GM19099 (cell line): ENCODE data around the gene SVIL.

Source experiments
- POLR2A ChIP-seq: IDR thresholded peaks from 3 replicates; pipeline ENCODE4 v1.6.1; 2011; ENCODE audit warnings: low read depth; ENCODE audit not compliant: insufficient read length; ENCODE audit errors: extremely low read depth

SVIL gene

DNA sequence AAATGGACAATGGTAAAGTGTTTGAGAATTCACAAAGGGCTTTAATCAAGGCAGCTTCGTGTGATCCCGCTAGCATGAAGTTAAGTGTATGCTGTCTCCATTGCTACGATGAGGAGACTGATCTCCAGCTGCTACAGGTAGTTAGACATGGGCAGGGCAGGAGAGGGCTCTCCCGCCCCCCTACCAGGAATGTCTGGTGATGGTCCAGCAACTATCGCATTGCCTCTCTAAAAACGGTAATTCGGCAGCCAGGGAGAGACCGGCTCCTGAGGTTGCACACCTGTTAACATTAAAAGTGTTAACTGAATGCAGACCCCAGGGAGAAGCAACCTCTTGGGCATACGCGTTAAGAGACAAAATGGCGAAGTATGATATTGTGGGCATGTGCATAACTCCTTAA lies 37.9 kb downstream of the SVIL start:
- no peak for TF ChIP-seq POLR2A

DNA sequence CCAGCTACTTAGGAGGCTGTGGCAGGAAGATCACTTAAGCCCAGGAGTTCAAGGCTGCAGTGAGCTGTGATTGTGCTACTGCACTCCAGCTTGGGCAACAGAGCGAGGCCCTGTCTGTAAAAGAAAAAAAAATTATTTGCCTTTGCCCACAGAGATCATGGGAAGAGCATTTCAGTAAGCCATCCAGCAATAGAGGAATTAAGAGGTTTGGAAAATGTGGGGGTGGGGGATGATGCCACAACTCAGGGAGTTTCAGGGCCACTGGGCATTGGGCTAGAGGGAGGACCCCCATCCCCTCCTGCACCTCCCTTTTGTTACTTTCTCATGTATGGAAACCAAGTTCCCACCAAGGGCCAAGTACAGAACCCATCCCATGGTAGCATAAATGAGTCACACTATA lies 38.4 kb downstream of the SVIL start:
- no peak for TF ChIP-seq POLR2A

GRCh38 chr10:29595636-29596225 lies 39.0 kb downstream of the SVIL start:
- no peak for TF ChIP-seq POLR2A

DNA sequence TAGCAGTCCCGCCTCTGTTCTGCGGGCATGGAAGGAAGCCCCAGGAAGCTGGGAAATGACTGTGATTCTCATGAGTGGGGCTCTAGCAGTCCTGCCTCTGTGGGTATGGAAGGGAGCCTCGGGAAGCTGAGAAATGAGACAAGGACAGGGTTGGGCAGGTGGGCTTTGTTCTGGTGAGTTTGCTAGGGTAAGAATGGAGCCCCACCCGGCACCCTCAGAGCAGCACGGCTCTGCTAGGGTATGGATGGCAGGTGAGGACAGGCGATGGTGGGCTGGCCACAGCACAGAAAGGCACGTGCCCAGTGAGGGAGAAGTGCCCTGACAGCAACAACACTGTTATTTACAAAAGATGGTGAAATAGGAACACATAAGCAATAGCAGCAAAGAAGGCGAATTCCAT lies 39.6 kb downstream of the SVIL start:
- no peak for TF ChIP-seq POLR2A

GRCh38 chr10:29591651-29591968 lies 43.2 kb downstream of the SVIL start:
- no peak for TF ChIP-seq POLR2A

DNA sequence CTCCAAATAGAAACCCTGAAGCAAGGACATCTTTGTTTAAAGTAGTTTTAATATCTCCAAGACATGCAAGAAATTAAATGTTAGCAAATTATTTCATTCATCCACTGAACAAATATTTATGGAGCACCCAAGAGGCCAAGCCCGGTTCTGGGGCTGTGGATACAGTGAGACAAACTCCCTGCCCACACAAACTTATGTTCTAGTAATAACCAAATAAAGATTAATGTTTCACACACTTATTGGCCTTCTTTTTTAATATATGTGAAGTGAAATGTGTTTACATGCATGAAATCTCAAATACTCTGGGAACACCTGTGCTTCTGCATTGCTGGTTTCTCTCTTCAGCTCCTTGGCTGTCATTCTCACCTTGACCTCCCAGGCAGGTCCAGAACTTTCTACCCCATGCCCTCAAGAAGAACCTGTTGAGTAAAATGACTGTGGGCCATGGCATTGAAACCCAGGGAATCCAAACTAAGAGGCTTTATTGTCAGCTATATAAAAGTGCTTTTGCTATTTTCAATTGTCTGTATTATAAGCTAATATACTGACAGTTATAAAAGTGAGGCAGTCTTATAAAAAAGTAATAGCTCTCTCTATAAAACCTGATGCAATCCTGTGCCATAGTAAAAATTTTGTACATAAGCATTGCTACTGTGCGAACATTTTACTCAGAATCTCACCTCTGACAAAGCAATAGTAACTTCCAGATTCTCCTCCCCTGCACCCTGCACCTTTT lies 43.7 kb downstream of the SVIL start:
- TF ChIP-seq POLR2A, result no peak

- no peak for TF ChIP-seq POLR2A
Observed at GRCh38 chr10:29588629-29589421, 45.9 kb downstream of the SVIL start.

DNA sequence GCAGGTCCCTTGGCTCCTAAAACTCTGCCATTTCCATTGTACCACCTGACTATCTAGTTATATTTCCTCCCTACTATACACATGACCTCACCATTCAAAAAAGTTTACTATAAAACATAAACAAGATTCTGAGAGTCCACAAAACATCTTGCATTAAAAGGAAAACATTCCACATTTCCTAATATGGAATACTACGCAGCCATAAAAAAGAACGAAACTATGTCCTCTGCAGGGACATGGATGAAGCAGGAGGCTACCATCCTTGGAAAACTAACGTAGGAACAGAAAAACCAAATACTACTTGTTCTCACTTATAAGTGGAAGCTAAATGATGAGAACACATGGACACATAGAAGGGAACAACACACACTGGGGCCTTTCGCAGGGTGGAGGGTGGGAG lies 48.3 kb downstream of the SVIL start:
- TF ChIP-seq POLR2A, result no peak

- no peak for TF ChIP-seq POLR2A
Observed at GRCh38 chr10:29585488-29585976, 49.2 kb downstream of the SVIL start.

DNA sequence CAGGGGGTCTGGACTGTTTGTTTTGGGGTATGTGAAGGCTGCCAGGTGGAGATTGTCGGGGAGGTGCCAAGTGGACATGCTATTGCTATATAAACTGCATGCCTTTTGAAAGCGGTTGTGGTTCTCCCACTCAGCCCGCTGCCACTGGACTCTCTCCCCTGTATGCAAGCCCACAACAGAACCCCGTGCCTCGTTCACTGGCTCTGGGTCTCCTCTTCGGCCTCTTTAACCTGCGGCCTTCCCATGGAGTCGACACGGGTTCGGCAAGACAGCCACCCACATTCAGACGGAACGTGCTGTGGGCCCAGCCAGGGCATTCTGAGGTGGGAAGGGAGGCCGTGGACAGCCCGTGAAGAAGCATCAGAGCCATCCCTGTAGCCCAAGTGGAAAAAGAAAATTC lies 50.3 kb downstream of the SVIL start:
- no peak for TF ChIP-seq POLR2A

DNA sequence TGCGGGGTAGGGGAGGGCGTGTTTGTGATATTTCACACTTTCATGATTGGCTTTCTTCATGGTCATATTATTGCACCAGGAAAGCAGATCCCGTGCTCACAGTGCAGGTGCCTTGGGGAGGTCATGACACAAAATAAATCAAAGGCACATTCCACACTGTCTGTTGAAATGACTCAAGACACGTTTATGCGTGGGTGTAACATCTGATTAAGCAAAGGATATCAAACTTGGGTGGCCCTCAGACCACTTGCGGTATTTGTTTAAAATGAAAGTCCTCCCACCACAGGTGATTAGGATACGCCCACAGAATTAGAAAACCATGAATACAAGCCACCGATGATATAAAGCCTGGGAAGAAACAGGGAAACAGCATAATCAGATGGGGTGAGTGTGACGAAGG lies 51.1 kb downstream of the SVIL start:
- no peak for TF ChIP-seq POLR2A

DNA sequence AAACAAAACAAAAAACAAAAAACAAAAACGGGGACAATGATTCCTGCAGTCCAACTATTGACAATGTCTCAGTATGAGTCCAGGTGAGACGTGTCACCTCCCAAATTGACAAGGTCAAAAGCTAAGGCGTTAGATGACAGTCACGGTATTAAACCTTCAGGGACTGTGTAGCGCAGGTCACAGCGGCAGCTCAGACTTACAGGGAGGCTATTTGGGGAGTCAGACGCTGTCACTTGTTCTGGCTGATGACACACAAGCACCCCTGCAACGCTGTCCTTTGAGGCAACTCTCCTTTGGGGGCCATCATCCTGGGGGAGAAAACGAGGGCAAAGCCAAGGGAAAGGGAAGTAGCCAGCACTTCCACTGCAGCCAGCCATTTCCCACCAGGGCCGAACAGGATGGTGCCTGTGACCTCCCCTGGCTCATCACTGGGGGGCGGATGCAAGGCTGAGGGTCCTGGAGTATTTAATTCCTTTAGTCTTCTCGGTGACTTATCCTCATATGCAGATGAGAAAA lies 55.3 kb downstream of the SVIL start:
- TF ChIP-seq POLR2A, result no peak

GRCh38 chr10:29578457-29578856 lies 56.3 kb downstream of the SVIL start:
- no peak for TF ChIP-seq POLR2A

DNA sequence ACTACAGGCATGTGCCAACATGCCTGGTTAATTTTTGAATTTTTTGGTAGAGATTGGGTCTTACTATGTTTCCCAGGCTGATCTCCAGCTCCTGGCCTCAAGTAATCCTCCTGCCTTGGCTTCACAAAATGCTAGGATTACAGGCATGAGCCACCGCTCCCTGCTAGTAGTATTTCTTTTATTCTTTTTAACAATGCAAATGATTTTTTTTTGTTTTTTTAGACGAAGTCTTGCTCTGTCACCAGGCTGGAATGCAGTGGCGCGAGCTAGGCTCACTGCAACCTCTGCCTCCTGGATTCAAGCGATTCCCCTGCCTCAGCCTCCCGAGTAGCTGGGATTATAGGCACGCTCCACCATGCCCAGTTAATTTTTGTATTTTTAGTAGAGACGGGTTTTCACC lies 58.1 kb downstream of the SVIL start:
- no peak for TF ChIP-seq POLR2A

DNA sequence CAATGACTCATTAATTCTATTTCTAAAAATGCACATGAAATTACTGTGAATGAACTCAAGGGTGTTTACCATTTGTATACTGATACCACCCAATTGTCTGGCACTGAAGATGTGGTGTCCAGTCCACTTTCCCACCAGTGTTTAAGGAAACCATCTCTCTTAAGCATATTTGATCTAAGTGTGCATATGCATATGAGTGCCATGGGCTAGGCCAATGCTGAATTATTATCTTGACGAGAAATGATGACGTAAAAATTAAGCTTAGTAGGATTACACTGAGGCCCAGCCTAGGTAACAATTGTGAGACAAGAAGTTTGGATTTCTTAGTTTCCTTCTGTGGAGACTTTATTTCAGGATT lies 59.7 kb downstream of the SVIL start:
- TF ChIP-seq POLR2A, result no peak

GRCh38 chr10:29569795-29570194 lies 65.0 kb downstream of the SVIL start:
- no peak for TF ChIP-seq POLR2A
